Measurements from ENCODE around the gene EEF2.

GRCh38 chr19:3968556-3969434 lies 16.5 kb downstream of the EEF2 start:
- TF ChIP-seq POLR2A (IDR thresholded peaks at IDR 0.05) (peak in 1 of 2 donors; percentile 62), CTCF (IDR thresholded peaks at IDR 0.05 in 4 of 5, conservative IDR thresholded peaks at IDR 0.05 in 1 of 5) (no peak)
